Testis (tissue), 2 donors: Measurements from ENCODE around the gene ZSCAN32.

Experiments
- CTCF ChIP-seq, 3 experiments: fragments of 450-650 bp in 2 of 3; fragments of 200-600 bp in 1 of 3; sonication (generic) in 1 of 3; IDR thresholded peaks; one replicate each; pipeline ENCODE4 v1.5.1; 2016 to 2019; ENCODE audit warnings: antibody characterized with exemption in 3 of 3, mild to moderate bottlenecking in 2 of 3, moderate library complexity in 1 of 3
- POLR2A ChIP-seq: fragments of 450-650 bp; IDR thresholded peaks from one replicate; pipeline ENCODE4 v1.6.1; 2017; ENCODE audit warnings: antibody characterized with exemption, mild to moderate bottlenecking, moderate library complexity

- peak in 1 of 3 experiments; percentile 3 for TF ChIP-seq CTCF (IDR thresholded peaks at IDR 0.05)
- no peak for TF ChIP-seq POLR2A
Observed at GRCh38 chr16:3364774-3365427, 35.9 kb downstream of the ZSCAN32 start.
